ENCODE measurements around the gene RNF222.

GRCh38 chr17:8384801-8385378, 12.7 kb downstream of the RNF222 start:
- TF ChIP-seq POLR2AphosphoS5 (IDR thresholded peaks at IDR 0.05) (no peak), CTCF (IDR thresholded peaks at IDR 0.05) (no peak)
